Peyer's patch (tissue), 4 donors: ENCODE results near the gene VSTM2B.

Experiments used
- POLR2A ChIP-seq, 2 donors: fragments of 450-650 bp; IDR thresholded peaks; one replicate each; pipeline ENCODE4 v1.5.1; 2017; ENCODE audit warnings: antibody characterized with exemption in 2 of 2, mild to moderate bottlenecking in 2 of 2, moderate library complexity in 2 of 2
- TF ChIP-seq, protein P1 (sequence below), 6 experiments: fragments of 450-650 bp in 4 of 6; fragments of 200-600 bp in 2 of 6; sonication (generic) in 1 of 6; IDR thresholded peaks; one replicate each; pipeline ENCODE4 v1.5.1; 2017 to 2019; ENCODE audit warnings: antibody characterized with exemption in 6 of 6, mild to moderate bottlenecking in 3 of 6, moderate library complexity in 1 of 6

DNA sequence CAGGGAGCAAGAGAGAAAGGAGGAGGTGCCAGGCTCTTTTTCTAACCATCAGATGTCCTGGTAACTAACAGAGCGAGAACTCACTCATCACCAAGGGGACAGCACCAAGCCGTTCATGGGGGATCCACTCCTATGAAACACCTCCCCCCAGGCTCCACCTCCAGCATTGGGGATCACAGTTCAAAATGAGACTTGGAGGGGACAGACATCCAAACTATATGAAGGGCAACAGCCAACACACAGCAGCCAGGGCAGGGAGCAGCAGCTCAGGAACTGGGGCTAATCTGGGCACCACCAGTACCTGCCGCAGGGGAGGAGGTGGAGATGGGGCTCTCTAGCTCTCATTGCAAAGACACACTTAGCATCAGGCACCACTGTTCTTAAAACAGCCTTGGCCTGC lies 34.3 kb upstream of the VSTM2B start:
- TF ChIP-seq POLR2A (IDR thresholded peaks at IDR 0.05), result no peak
- TF ChIP-seq, protein P1, sequence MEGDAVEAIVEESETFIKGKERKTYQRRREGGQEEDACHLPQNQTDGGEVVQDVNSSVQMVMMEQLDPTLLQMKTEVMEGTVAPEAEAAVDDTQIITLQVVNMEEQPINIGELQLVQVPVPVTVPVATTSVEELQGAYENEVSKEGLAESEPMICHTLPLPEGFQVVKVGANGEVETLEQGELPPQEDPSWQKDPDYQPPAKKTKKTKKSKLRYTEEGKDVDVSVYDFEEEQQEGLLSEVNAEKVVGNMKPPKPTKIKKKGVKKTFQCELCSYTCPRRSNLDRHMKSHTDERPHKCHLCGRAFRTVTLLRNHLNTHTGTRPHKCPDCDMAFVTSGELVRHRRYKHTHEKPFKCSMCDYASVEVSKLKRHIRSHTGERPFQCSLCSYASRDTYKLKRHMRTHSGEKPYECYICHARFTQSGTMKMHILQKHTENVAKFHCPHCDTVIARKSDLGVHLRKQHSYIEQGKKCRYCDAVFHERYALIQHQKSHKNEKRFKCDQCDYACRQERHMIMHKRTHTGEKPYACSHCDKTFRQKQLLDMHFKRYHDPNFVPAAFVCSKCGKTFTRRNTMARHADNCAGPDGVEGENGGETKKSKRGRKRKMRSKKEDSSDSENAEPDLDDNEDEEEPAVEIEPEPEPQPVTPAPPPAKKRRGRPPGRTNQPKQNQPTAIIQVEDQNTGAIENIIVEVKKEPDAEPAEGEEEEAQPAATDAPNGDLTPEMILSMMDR (IDR thresholded peaks at IDR 0.05), result no peak
